Measurements from ENCODE around the gene GLOD5.

GLOD5 gene

GRCh38 chrX:48791063-48791820 lies 29.7 kb downstream of the GLOD5 start:
- no peak for DNase-seq
- H3K27ac ChIP-seq, result no peak overlapping the region
- H3K36me3 ChIP-seq, result no peaks in the 10 kb centered on the region
- TF ChIP-seq CTCF (IDR thresholded peaks at IDR 0.05; ENCODE audit: low read depth, low read length), result no peak
- no peak overlapping the region for H3K4me3 ChIP-seq (ENCODE audit: low read depth, low read length)
- H3K27me3 ChIP-seq (ENCODE audit: insufficient read depth, low read depth, severe bottlenecking), result peaks cover 2% of the 10 kb centered on the region
- no peaks in the 10 kb centered on the region for H3K9me3 ChIP-seq (ENCODE audit: severe bottlenecking)

DNA sequence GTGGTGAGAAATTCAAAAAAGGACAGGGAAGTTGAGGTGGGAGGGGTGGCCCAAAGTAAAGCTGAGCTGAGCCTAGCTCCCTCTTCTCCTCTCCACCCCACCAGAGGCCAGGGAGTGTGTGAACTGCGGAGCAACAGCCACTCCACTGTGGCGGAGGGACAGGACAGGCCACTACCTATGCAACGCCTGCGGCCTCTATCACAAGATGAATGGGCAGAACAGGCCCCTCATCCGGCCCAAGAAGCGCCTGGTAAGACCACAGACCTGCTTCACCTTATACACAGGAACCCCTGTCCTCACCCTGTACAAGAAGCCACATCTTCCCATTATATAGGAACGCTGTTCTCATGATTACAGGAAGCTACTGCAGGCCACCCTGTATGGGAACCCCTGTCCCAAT lies 30.7 kb downstream of the GLOD5 start:
- no peak for DNase-seq
- Histone ChIP-seq H3K9me3 (ENCODE audit: severe bottlenecking) (no peaks in the 10 kb centered on the region), H3K27me3 (ENCODE audit: insufficient read depth, low read depth, severe bottlenecking) (peaks cover 2% of the 10 kb centered on the region), H3K4me3 (ENCODE audit: low read depth, low read length) (no peak overlapping the region), H3K27ac (no peak overlapping the region), H3K36me3 (no peaks in the 10 kb centered on the region)
- no peak for TF ChIP-seq CTCF (IDR thresholded peaks at IDR 0.05; ENCODE audit: low read depth, low read length)

DNA sequence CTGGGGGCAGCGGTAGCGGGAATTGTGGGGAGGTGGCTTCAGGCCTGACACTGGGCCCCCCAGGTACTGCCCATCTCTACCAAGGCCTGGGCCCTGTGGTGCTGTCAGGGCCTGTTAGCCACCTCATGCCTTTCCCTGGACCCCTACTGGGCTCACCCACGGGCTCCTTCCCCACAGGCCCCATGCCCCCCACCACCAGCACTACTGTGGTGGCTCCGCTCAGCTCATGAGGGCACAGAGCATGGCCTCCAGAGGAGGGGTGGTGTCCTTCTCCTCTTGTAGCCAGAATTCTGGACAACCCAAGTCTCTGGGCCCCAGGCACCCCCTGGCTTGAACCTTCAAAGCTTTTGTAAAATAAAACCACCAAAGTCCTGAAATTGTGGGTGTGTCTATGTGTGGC lies 32.4 kb downstream of the GLOD5 start:
- Histone ChIP-seq H3K27ac (no peak overlapping the region), H3K36me3 (no peaks in the 10 kb centered on the region), H3K27me3 (ENCODE audit: insufficient read depth, low read depth, severe bottlenecking) (peaks cover 2% of the 10 kb centered on the region), H3K9me3 (ENCODE audit: severe bottlenecking) (no peaks in the 10 kb centered on the region), H3K4me3 (ENCODE audit: low read depth, low read length) (no peak overlapping the region)
- DNase-seq, result no peak
- no peak for TF ChIP-seq CTCF (IDR thresholded peaks at IDR 0.05; ENCODE audit: low read depth, low read length)

GRCh38 chrX:48794340-48794910 lies 32.9 kb downstream of the GLOD5 start:
- no peak for TF ChIP-seq CTCF (IDR thresholded peaks at IDR 0.05; ENCODE audit: low read depth, low read length)
- H3K27ac ChIP-seq, result no peak overlapping the region
- DNase-seq, result no peak
- peaks cover 2% of the 10 kb centered on the region for H3K27me3 ChIP-seq (ENCODE audit: insufficient read depth, low read depth, severe bottlenecking)
- H3K9me3 ChIP-seq (ENCODE audit: severe bottlenecking), result no peaks in the 10 kb centered on the region
- no peak overlapping the region for H3K4me3 ChIP-seq (ENCODE audit: low read depth, low read length)
- no peaks in the 10 kb centered on the region for H3K36me3 ChIP-seq

- H3K9me3 ChIP-seq (ENCODE audit: severe bottlenecking), result no peaks in the 10 kb centered on the region
- H3K27me3 ChIP-seq (ENCODE audit: insufficient read depth, low read depth, severe bottlenecking), result peaks cover 2% of the 10 kb centered on the region
- no peak overlapping the region for H3K4me3 ChIP-seq (ENCODE audit: low read depth, low read length)
- no peak overlapping the region for H3K27ac ChIP-seq
- DNase-seq, result peak; percentile 19
- no peak for TF ChIP-seq CTCF (IDR thresholded peaks at IDR 0.05; ENCODE audit: low read depth, low read length)
- H3K36me3 ChIP-seq, result no peaks in the 10 kb centered on the region
These were observed 33.5 kb downstream of the GLOD5 start for GRCh38 chrX:48794911-48795515.
